ENCODE results near the gene TMEM8B.

DNA sequence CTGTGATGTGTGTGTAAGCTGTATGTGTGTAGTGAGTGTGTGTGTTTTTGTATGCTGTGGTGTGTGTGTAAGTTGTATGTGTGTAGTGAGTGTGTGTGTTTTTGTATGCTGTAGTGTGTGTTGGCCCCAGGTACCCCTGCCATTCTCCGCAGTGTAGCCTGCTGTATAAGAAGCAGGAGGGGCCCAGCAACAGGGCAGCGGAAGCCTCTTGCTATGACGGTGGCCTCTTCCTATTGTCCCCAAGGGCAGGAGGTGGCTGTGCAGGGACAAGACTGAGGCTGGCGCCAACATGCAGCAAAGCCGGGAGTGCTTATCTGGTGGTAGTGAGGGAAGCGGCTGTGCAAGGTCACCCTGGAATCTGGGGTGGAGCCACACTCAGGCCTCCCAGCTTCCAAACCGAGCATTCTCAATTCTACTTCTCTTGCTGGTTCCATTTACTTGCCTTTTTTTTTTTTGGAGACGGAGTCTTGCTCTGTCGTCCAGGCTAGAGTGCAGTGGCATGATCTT lies 85.3 kb downstream of the TMEM8B start:
- TF ChIP-seq, protein P1, sequence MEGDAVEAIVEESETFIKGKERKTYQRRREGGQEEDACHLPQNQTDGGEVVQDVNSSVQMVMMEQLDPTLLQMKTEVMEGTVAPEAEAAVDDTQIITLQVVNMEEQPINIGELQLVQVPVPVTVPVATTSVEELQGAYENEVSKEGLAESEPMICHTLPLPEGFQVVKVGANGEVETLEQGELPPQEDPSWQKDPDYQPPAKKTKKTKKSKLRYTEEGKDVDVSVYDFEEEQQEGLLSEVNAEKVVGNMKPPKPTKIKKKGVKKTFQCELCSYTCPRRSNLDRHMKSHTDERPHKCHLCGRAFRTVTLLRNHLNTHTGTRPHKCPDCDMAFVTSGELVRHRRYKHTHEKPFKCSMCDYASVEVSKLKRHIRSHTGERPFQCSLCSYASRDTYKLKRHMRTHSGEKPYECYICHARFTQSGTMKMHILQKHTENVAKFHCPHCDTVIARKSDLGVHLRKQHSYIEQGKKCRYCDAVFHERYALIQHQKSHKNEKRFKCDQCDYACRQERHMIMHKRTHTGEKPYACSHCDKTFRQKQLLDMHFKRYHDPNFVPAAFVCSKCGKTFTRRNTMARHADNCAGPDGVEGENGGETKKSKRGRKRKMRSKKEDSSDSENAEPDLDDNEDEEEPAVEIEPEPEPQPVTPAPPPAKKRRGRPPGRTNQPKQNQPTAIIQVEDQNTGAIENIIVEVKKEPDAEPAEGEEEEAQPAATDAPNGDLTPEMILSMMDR (IDR thresholded peaks at IDR 0.05 in 2 of 3, conservative IDR thresholded peaks at IDR 0.05 in 1 of 3; ENCODE audit: borderline replicate concordance in 1 of 3, insufficient read depth in 1 of 3, low read depth in 2 of 3, low read length in 2 of 3), result no peak
- TF ChIP-seq JUND (IDR thresholded peaks at IDR 0.05), result no peak
- no peak for TF ChIP-seq POLR2A (IDR thresholded peaks at IDR 0.05; ENCODE audit: borderline replicate concordance, extremely low read depth, insufficient read depth, insufficient read length)
- TF ChIP-seq, protein P2, sequence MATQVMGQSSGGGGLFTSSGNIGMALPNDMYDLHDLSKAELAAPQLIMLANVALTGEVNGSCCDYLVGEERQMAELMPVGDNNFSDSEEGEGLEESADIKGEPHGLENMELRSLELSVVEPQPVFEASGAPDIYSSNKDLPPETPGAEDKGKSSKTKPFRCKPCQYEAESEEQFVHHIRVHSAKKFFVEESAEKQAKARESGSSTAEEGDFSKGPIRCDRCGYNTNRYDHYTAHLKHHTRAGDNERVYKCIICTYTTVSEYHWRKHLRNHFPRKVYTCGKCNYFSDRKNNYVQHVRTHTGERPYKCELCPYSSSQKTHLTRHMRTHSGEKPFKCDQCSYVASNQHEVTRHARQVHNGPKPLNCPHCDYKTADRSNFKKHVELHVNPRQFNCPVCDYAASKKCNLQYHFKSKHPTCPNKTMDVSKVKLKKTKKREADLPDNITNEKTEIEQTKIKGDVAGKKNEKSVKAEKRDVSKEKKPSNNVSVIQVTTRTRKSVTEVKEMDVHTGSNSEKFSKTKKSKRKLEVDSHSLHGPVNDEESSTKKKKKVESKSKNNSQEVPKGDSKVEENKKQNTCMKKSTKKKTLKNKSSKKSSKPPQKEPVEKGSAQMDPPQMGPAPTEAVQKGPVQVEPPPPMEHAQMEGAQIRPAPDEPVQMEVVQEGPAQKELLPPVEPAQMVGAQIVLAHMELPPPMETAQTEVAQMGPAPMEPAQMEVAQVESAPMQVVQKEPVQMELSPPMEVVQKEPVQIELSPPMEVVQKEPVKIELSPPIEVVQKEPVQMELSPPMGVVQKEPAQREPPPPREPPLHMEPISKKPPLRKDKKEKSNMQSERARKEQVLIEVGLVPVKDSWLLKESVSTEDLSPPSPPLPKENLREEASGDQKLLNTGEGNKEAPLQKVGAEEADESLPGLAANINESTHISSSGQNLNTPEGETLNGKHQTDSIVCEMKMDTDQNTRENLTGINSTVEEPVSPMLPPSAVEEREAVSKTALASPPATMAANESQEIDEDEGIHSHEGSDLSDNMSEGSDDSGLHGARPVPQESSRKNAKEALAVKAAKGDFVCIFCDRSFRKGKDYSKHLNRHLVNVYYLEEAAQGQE (IDR thresholded peaks at IDR 0.05; ENCODE audit: low read depth), result no peak
- no peak for TF ChIP-seq RAD21 (IDR thresholded peaks at IDR 0.05; ENCODE audit: low read depth)
- no peak for TF ChIP-seq EZH2phosphoT487 (IDR thresholded peaks at IDR 0.05; ENCODE audit: borderline replicate concordance)
- TF ChIP-seq YY1 (IDR thresholded peaks at IDR 0.05; ENCODE audit: extremely low read depth, insufficient replicate concordance, low read depth, low read length), result no peak
- TF ChIP-seq, protein P3, sequence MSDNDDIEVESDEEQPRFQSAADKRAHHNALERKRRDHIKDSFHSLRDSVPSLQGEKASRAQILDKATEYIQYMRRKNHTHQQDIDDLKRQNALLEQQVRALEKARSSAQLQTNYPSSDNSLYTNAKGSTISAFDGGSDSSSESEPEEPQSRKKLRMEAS (IDR thresholded peaks at IDR 0.05), result no peak
- TF ChIP-seq POLR2AphosphoS5 (IDR thresholded peaks at IDR 0.05; ENCODE audit: low read depth, low read length), result no peak
- TF ChIP-seq FOSL1 (IDR thresholded peaks at IDR 0.05; ENCODE audit: low read depth), result no peak
- TF ChIP-seq, protein P4, sequence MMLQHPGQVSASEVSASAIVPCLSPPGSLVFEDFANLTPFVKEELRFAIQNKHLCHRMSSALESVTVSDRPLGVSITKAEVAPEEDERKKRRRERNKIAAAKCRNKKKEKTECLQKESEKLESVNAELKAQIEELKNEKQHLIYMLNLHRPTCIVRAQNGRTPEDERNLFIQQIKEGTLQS (IDR thresholded peaks at IDR 0.05), result no peak
- TF ChIP-seq CEBPB (IDR thresholded peaks at IDR 0.05; ENCODE audit: low read depth), result no peak
- no peak for TF ChIP-seq ELF1 (IDR thresholded peaks at IDR 0.05; ENCODE audit: borderline replicate concordance, low read depth)
- no peak for TF ChIP-seq EZH2 (IDR thresholded peaks at IDR 0.05)
